HUES48 (cell line): Measurements from ENCODE around the gene SFRP5.

Source experiments
- H3K27ac ChIP-seq: one replicate; pipeline ENCODE4 v1.7.0; 2013; ENCODE audit warnings: low read depth, low read length, inconsistent platforms
- H3K27me3 ChIP-seq: 2 replicates; pipeline ENCODE4 v1.6.1; 2013; ENCODE audit warnings: mild to moderate bottlenecking, low read length; ENCODE audit not compliant: control insufficient read depth, insufficient read depth
- H3K36me3 ChIP-seq: 2 replicates; pipeline ENCODE4 v1.6.1; 2013; ENCODE audit warnings: low read length; ENCODE audit not compliant: control insufficient read depth, insufficient read depth
- H3K4me1 ChIP-seq: 2 replicates; pipeline ENCODE4 v1.6.1; 2013; ENCODE audit warnings: mild to moderate bottlenecking, low read length; ENCODE audit not compliant: control insufficient read depth, insufficient read depth
- H3K4me3 ChIP-seq: 2 replicates; pipeline ENCODE4 v1.5.1; 2013; ENCODE audit warnings: mild to moderate bottlenecking, low read depth, low read length
- H3K9ac ChIP-seq: 2 replicates; pipeline ENCODE4 v1.6.1; 2013; ENCODE audit warnings: mild to moderate bottlenecking, low read depth, low read length, moderate library complexity
- H3K9me3 ChIP-seq: 2 replicates; pipeline ENCODE4 v1.6.1; 2013; ENCODE audit warnings: low read length; ENCODE audit not compliant: control insufficient read depth, insufficient read depth

Gene SFRP5

GRCh38 chr10:97805096-97805884 lies 33.5 kb upstream of the SFRP5 start:
- no peak overlapping the region for H3K27ac ChIP-seq
- no peak overlapping the region for H3K9ac ChIP-seq
- peaks cover 13% of the 10 kb centered on the region for H3K4me1 ChIP-seq
- no peak overlapping the region for H3K4me3 ChIP-seq
- H3K27me3 ChIP-seq = no peaks in the 10 kb centered on the region
- no peaks in the 10 kb centered on the region for H3K36me3 ChIP-seq
- H3K9me3 ChIP-seq = no peaks in the 10 kb centered on the region

GRCh38 chr10:97801422-97801821 lies 29.6 kb upstream of the SFRP5 start:
- Histone ChIP-seq H3K9me3 (peaks cover 8% of the 10 kb centered on the region; the same call in 1 of the 2 replicates), H3K27ac (no peak overlapping the region), H3K36me3 (no peaks in the 10 kb centered on the region), H3K27me3 (no peaks in the 10 kb centered on the region), H3K4me1 (peaks cover 12% of the 10 kb centered on the region), H3K9ac (no peak overlapping the region), H3K4me3 (no peak overlapping the region)

- H3K4me3 ChIP-seq = no peak overlapping the region
- peaks cover 8% of the 10 kb centered on the region; the same call in 1 of the 2 replicates for H3K9me3 ChIP-seq
- H3K27ac ChIP-seq = no peak overlapping the region
- H3K36me3 ChIP-seq = no peaks in the 10 kb centered on the region
- H3K27me3 ChIP-seq = no peaks in the 10 kb centered on the region
- peaks cover 3% of the 10 kb centered on the region; the same call in 1 of the 2 replicates for H3K4me1 ChIP-seq
- H3K9ac ChIP-seq = no peak overlapping the region
Measured at GRCh38 chr10:97800474-97800873, 28.7 kb upstream of the SFRP5 start.

- Histone ChIP-seq H3K4me3 (no peak overlapping the region), H3K9ac (no peak overlapping the region), H3K9me3 (peaks cover 8% of the 10 kb centered on the region; the same call in 1 of the 2 replicates), H3K27ac (no peak overlapping the region), H3K27me3 (no peaks in the 10 kb centered on the region), H3K36me3 (no peaks in the 10 kb centered on the region), H3K4me1 (no peaks in the 10 kb centered on the region)
Measured at GRCh38 chr10:97798958-97799610, 27.3 kb upstream of the SFRP5 start.

- Histone ChIP-seq H3K4me1 (no peaks in the 10 kb centered on the region; the same call in 1 of the 2 replicates), H3K27me3 (no peaks in the 10 kb centered on the region), H3K9ac (no peak overlapping the region), H3K9me3 (peaks cover 8% of the 10 kb centered on the region; the same call in 1 of the 2 replicates), H3K4me3 (no peak overlapping the region), H3K36me3 (no peaks in the 10 kb centered on the region), H3K27ac (no peak overlapping the region)
Measured at GRCh38 chr10:97796651-97797050, 24.9 kb upstream of the SFRP5 start.

GRCh38 chr10:97795886-97796285 lies 24.1 kb upstream of the SFRP5 start:
- Histone ChIP-seq H3K9me3 (peaks cover 8% of the 10 kb centered on the region; the same call in 1 of the 2 replicates), H3K36me3 (no peaks in the 10 kb centered on the region), H3K27ac (no peak overlapping the region), H3K4me3 (no peak overlapping the region), H3K27me3 (no peaks in the 10 kb centered on the region), H3K9ac (no peak overlapping the region), H3K4me1 (no peaks in the 10 kb centered on the region; the same call in 1 of the 2 replicates)

- no peaks in the 10 kb centered on the region for H3K27me3 ChIP-seq
- no peak overlapping the region for H3K4me3 ChIP-seq
- H3K36me3 ChIP-seq = no peaks in the 10 kb centered on the region
- no peak overlapping the region for H3K27ac ChIP-seq
- no peaks in the 10 kb centered on the region for H3K9me3 ChIP-seq
- H3K4me1 ChIP-seq = no peaks in the 10 kb centered on the region; the same call in 1 of the 2 replicates
- no peak overlapping the region for H3K9ac ChIP-seq
Measured at GRCh38 chr10:97791824-97792721, 20.3 kb upstream of the SFRP5 start.

- Histone ChIP-seq H3K27me3 (no peaks in the 10 kb centered on the region), H3K9me3 (no peaks in the 10 kb centered on the region), H3K27ac (no peak overlapping the region), H3K4me3 (no peak overlapping the region), H3K36me3 (no peaks in the 10 kb centered on the region), H3K9ac (no peak overlapping the region), H3K4me1 (no peaks in the 10 kb centered on the region; the same call in 1 of the 2 replicates)
Measured at GRCh38 chr10:97789770-97790397, 18.1 kb upstream of the SFRP5 start.

- Histone ChIP-seq H3K27me3 (no peaks in the 10 kb centered on the region), H3K9me3 (no peaks in the 10 kb centered on the region), H3K27ac (no peak overlapping the region), H3K4me1 (no peaks in the 10 kb centered on the region; the same call in 1 of the 2 replicates), H3K36me3 (no peaks in the 10 kb centered on the region), H3K9ac (no peak overlapping the region), H3K4me3 (no peak overlapping the region)
Measured at GRCh38 chr10:97788552-97789442, 17.0 kb upstream of the SFRP5 start.
